Immature natural killer cell (primary cell): Measurements from ENCODE around the gene PAPPA. TPM values are rescaled to one million over a fixed set of nuclear protein-coding genes. Genes with fewer than 3 reads are reported as not detected.

Experiments used
- DNase-seq, 3 donors: peaks; one replicate each; pipeline ENCODE4 v3.0.0; 2022; ENCODE audit warnings: mixed read lengths in 1 of 3
- H3K27ac Mint-ChIP-seq, 6 donors: one replicate each; pipeline ENCODE4 v1.8.0; 2020; ENCODE audit warnings: mixed read lengths in 6 of 6, mild to moderate bottlenecking in 5 of 6, inconsistent platforms in 4 of 6, moderate library complexity in 3 of 6
- H3K27me3 Mint-ChIP-seq, 3 donors: one replicate each; pipeline ENCODE4 v1.8.0; 2020 to 2021; ENCODE audit warnings: low read depth in 3 of 3, mild to moderate bottlenecking in 3 of 3, mixed read lengths in 3 of 3, moderate library complexity in 3 of 3, inconsistent platforms in 1 of 3
- H3K36me3 Mint-ChIP-seq, 3 donors: one replicate each; pipeline ENCODE4 v1.8.0; 2020; ENCODE audit warnings: mixed read lengths in 3 of 3, inconsistent platforms in 2 of 3, mild to moderate bottlenecking in 2 of 3
- H3K4me1 Mint-ChIP-seq, 2 donors: one replicate each; pipeline ENCODE4 v1.8.0; 2020; ENCODE audit warnings: inconsistent platforms in 2 of 2, mild to moderate bottlenecking in 2 of 2, mixed read lengths in 2 of 2, moderate library complexity in 1 of 2
- H3K4me3 Mint-ChIP-seq, 5 donors: one replicate each; pipeline ENCODE4 v1.8.0; 2020; ENCODE audit warnings: mild to moderate bottlenecking in 5 of 5, mixed read lengths in 5 of 5, inconsistent platforms in 3 of 5, moderate library complexity in 3 of 5
- H3K9me3 Mint-ChIP-seq, 6 donors: one replicate each; pipeline ENCODE4 v1.8.0; 2020; ENCODE audit warnings: mild to moderate bottlenecking in 6 of 6, mixed read lengths in 6 of 6, inconsistent platforms in 4 of 6, moderate library complexity in 3 of 6
- polyA plus RNA-seq, 3 donors: library from polyadenylated mRNA; unstranded; fragments of 300-500 nt; fragmentation: Illumina TruSeq; gene quantifications; one replicate each; pipeline ENCODE4 v1.2.3, GENCODE V29; 2021

Gene PAPPA
- polyA plus RNA-seq, 3 donors from 2014 or later = not detected

DNA sequence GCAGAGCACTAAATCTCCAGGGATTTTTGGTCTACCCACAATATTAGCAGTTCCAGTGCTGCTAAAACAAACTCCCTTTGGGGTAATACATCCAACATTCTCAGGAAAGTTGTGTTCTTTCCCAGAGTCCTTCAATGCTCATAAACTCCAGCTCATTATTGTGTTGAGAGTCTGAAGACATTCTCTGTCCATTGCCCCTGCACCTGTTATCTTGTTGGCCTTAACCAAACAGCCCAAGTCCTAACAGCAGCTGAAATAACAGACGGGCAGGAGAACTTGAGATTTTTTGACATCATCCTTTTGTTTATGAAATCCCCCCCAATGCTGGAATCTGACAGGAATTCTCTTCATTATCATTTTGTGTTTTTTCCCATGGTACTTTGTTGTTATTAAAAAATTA, 110.8 kb downstream of the PAPPA start:
- no peak overlapping the region for H3K27ac Mint-ChIP-seq
- peaks cover 0 to 2% (median 1%) of the 10 kb centered on the region in 3 donors for H3K27me3 Mint-ChIP-seq
- DNase-seq = no peak
- H3K4me1 Mint-ChIP-seq = no peaks in the 10 kb centered on the region
- no peaks in the 10 kb centered on the region for H3K36me3 Mint-ChIP-seq
- no peak overlapping the region for H3K4me3 Mint-ChIP-seq
- H3K9me3 Mint-ChIP-seq = peaks cover 0 to 20% (median 0%) of the 10 kb centered on the region in 6 donors

DNA sequence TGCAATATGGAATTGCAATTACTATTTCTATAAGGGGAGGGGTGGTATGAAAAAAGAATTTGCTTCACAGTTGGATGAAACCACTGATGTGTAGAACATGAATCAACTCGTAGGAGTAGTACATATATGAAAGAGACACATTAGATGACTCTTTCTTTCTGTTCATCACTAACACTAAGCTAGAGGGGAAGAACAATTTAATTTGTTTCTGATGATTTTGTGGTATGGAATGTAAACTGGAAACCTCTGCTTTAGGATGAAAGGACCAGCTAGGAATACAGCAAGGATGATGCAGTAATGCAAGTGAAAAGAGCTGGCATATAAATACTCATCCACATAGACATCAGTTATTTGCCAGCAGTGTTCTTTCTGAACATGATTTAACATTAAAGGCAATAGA, 113.4 kb downstream of the PAPPA start:
- Mint-ChIP-seq H3K9me3 (peaks cover 0 to 18% (median 2%) of the 10 kb centered on the region in 6 donors), H3K27me3 (peaks cover 0 to 1% (median 0%) of the 10 kb centered on the region in 3 donors), H3K27ac (no peak overlapping the region), H3K36me3 (no peaks in the 10 kb centered on the region), H3K4me1 (no peaks in the 10 kb centered on the region), H3K4me3 (no peak overlapping the region)
- no peak for DNase-seq

DNA sequence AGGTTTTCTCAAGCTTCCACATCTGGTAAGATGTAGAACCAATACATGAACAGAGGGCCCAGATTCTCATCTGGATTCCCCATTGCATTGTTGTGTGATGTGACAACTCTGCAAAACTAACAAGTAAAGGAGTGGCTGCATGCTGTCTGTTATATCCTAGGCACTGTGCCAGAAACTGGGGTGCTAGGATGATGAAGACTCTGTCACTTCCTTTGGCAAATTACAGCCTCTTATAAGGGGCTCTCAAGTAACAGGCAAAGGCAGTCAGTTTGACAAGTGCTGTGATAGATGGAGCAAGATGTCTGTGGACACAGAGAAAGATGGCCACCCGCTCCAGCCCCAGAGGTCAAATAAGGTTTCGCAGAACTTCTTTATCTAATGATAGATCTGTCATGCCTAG, 115.7 kb downstream of the PAPPA start:
- Mint-ChIP-seq H3K27ac (no peak overlapping the region), H3K4me3 (no peak overlapping the region), H3K27me3 (peaks cover 0 to 2% (median 0%) of the 10 kb centered on the region in 3 donors), H3K36me3 (no peaks in the 10 kb centered on the region), H3K9me3 (peaks cover 0 to 18% (median 2%) of the 10 kb centered on the region in 6 donors), H3K4me1 (no peaks in the 10 kb centered on the region)
- DNase-seq = no peak

DNA sequence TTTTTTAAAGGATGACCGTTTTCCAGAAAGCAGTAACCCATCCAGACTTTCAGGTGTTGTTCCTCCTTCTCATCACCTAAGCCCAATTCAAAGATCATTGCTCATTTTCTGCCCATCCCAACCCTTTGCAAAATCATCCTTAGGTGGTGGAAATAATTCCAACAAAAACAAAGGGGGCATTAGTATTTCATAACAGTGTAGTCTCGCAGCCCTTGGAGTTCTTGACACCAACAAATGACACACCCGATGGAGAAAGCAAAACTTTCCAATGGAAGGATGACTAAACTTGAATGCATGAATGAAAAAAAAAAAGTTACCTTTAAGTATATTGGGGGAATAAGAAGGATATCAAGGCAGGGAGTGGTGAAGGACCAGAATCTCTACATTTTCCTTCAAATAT, 117.0 kb downstream of the PAPPA start:
- Mint-ChIP-seq H3K27ac (no peak overlapping the region), H3K27me3 (peaks cover 0 to 4% (median 2%) of the 10 kb centered on the region in 3 donors), H3K36me3 (no peaks in the 10 kb centered on the region), H3K9me3 (peaks cover 0 to 10% (median 2%) of the 10 kb centered on the region in 6 donors), H3K4me3 (no peak overlapping the region), H3K4me1 (no peaks in the 10 kb centered on the region)
- DNase-seq = no peak

DNA sequence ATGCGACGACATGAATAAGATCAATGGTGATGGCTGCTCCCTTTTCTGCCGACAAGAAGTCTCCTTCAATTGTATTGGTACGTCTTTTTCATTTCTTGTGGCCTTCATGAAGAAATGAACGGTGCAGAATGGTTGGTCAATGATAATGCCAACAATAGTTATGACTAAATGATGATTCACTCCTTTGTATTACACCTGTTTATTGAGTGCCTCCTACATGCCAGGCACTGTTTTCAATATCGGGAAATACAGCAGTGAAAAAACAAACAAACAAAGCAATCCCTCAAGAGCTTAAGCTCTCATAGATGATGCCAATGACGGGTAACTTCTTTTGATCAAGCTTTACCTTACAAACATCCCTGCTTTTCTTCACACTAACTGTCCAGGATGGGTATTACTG, 117.7 kb downstream of the PAPPA start:
- H3K4me3 Mint-ChIP-seq = no peak overlapping the region
- no peak overlapping the region for H3K27ac Mint-ChIP-seq
- peaks cover 0 to 10% (median 2%) of the 10 kb centered on the region in 6 donors for H3K9me3 Mint-ChIP-seq
- H3K36me3 Mint-ChIP-seq = no peaks in the 10 kb centered on the region
- H3K27me3 Mint-ChIP-seq = peaks cover 0 to 4% (median 2%) of the 10 kb centered on the region in 3 donors
- no peak for DNase-seq
- H3K4me1 Mint-ChIP-seq = no peaks in the 10 kb centered on the region

DNA sequence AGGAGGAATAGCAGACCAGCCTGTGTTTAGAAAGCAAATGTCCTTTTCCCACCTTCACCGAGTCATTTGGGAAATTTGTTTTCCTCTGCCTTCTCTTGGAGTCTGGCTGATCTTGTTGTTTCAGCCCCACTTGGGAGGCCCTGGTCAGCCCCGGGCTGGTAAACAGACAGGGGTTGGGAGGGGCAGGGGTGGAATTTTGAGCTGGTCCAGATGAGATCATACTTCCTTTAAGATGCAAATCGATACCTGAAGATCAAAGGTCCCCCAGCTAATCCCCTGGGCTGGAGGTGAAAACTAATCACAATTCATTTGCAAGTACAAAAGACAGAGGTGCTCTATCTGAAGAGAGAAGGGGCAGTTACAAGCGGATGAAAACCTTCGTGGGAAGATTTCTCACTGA, 118.4 kb downstream of the PAPPA start:
- peaks cover 0 to 4% (median 2%) of the 10 kb centered on the region in 3 donors for H3K27me3 Mint-ChIP-seq
- DNase-seq = no peak
- H3K27ac Mint-ChIP-seq = no peak overlapping the region
- no peaks in the 10 kb centered on the region for H3K36me3 Mint-ChIP-seq
- no peaks in the 10 kb centered on the region for H3K4me1 Mint-ChIP-seq
- no peak overlapping the region for H3K4me3 Mint-ChIP-seq
- H3K9me3 Mint-ChIP-seq = peaks cover 0 to 10% (median 2%) of the 10 kb centered on the region in 6 donors

DNA sequence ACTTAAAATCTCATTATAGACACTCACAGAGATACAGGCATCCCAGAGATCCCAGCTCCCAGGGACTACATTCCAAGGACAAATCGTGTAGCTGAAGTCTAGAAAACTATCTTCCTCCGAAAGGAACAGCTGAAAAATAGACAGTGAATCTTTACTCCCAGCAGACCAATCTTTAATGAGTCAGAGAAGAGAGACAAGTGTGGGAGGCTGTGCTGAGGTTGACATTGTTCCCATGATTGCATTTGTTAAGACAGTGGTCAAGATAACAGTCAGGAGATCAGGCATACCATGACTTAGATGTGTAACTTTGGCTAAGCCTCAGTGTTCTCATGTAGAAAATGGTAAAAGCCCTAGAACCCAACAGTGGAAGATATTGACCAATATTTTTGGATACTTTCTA, 120.7 kb downstream of the PAPPA start:
- no peak overlapping the region for H3K27ac Mint-ChIP-seq
- DNase-seq = no peak
- no peaks in the 10 kb centered on the region for H3K36me3 Mint-ChIP-seq
- no peak overlapping the region for H3K4me3 Mint-ChIP-seq
- no peaks in the 10 kb centered on the region for H3K4me1 Mint-ChIP-seq
- peaks cover 0 to 14% (median 2%) of the 10 kb centered on the region in 6 donors for H3K9me3 Mint-ChIP-seq
- peaks cover 0 to 4% (median 2%) of the 10 kb centered on the region in 3 donors for H3K27me3 Mint-ChIP-seq

DNA sequence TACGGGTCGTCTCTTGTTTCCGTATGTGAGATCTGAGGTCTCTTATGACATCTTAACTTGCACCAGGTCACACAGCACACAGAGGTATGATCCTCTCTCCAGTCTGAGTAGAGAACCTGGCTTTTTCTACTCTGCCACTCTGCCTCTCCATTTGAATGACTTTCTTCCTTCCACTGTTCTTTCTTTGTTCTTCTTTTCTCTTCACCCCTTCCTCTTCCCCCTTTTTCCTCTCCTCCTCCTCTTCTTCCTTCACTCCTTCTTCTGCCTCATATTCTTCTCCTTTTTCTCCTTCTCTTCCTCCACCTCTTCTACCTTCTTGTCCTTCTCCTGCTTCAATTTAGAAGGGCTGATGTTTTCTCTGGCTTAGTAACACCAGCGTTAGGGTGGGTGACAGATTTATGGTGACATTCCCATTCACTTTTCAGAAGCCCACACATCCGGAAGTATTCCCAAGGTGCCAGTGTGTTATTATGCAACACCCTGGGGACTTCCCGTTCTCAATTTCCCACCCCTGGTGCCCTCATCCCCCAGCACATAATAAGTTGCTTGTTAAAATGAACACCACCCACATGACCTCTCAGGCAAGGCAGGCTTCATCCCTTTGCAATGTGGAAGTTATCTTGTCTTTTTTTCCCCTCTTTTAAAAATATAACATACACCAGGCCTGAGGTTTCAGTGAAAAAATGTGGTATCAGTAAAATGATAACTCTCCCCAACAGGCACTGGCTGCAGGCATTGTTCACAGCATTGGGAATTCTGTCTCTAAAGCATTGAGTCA, 122.0 kb downstream of the PAPPA start:
- no peaks in the 10 kb centered on the region for H3K36me3 Mint-ChIP-seq
- H3K27me3 Mint-ChIP-seq = peaks cover 0 to 4% (median 2%) of the 10 kb centered on the region in 3 donors
- H3K4me1 Mint-ChIP-seq = no peaks in the 10 kb centered on the region

DNA sequence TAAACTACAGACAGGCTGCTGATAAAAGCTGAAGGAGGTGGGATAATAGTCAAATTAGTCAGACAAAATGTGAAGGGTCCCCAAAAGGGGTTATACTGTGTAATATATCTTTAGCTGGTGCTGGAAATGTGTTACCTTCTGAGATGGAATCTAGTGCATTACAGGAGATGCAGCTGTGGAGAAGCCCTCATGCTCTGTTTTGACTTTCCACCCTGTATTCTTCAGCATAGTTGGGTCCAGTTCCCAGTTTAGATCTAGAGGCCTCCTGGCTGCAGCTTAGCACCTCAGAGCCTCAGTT, 122.6 kb downstream of the PAPPA start:
- peaks cover 0 to 4% (median 2%) of the 10 kb centered on the region in 3 donors for H3K27me3 Mint-ChIP-seq
- no peak overlapping the region for H3K27ac Mint-ChIP-seq
- peaks cover 0 to 14% (median 1%) of the 10 kb centered on the region in 6 donors for H3K9me3 Mint-ChIP-seq
- no peak overlapping the region for H3K4me3 Mint-ChIP-seq
- no peaks in the 10 kb centered on the region for H3K36me3 Mint-ChIP-seq
- DNase-seq = no peak
- no peaks in the 10 kb centered on the region for H3K4me1 Mint-ChIP-seq

More for the DNA sequence above, 122.0 kb downstream of the PAPPA start:
- no peak overlapping the region for H3K4me3 Mint-ChIP-seq
- DNase-seq = no peak
- no peak overlapping the region for H3K27ac Mint-ChIP-seq
- H3K9me3 Mint-ChIP-seq = peaks cover 0 to 14% (median 1%) of the 10 kb centered on the region in 6 donors

DNA sequence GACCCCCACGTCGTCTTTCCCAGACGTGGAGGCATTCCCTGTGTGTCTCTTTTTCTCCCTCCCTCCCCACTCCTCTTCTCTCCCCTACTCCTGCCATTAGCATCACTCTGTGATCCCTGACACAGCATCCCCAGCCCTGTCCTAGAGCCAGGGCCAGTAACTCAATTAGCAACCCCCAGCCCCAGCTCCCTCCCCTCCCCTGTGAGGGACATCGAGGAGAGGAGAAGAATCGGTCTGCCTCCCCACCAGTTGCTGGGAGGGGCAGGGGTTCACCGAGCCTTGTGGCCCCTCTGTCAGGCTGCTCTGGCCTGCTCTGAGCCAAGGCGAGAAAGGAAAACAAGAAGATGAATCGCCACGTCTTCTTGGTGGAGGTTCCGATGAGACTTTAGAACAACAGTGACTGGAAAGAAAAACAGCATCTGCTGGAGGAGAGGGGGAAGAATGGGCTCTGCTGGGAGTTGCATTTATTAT, 123.1 kb downstream of the PAPPA start:
- no peaks in the 10 kb centered on the region for H3K36me3 Mint-ChIP-seq
- no peak overlapping the region for H3K4me3 Mint-ChIP-seq
- DNase-seq = no peak
- peaks cover 0 to 4% (median 2%) of the 10 kb centered on the region in 3 donors for H3K27me3 Mint-ChIP-seq
- no peak overlapping the region for H3K27ac Mint-ChIP-seq
- H3K4me1 Mint-ChIP-seq = no peaks in the 10 kb centered on the region
- peaks cover 0 to 11% (median 1%) of the 10 kb centered on the region in 6 donors for H3K9me3 Mint-ChIP-seq

DNA sequence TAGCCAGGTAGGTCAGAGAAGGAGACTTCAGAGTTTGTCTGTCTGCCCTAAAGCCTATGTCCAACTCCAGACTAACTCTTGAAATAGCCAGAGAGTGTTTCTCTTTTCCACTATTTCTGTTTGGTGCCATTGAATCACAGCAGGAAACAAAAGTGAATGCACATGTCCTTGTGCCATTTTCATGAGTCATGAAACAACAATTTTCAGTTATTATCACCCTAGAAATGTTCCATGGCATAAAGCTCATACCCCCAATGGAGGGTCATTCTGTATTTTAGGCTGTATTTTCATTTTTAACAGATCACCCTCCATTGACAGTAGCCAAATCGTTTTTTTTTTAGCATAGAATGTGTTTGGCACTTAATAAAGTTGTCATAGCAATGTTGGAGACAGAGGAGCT, 124.7 kb downstream of the PAPPA start:
- no peak overlapping the region for H3K27ac Mint-ChIP-seq
- no peaks in the 10 kb centered on the region for H3K36me3 Mint-ChIP-seq
- H3K4me3 Mint-ChIP-seq = no peak overlapping the region
- H3K27me3 Mint-ChIP-seq = peaks cover 0 to 4% (median 0%) of the 10 kb centered on the region in 3 donors
- no peaks in the 10 kb centered on the region for H3K4me1 Mint-ChIP-seq
- no peak for DNase-seq
- peaks cover 0 to 7% (median under 1%) of the 10 kb centered on the region in 6 donors for H3K9me3 Mint-ChIP-seq

DNA sequence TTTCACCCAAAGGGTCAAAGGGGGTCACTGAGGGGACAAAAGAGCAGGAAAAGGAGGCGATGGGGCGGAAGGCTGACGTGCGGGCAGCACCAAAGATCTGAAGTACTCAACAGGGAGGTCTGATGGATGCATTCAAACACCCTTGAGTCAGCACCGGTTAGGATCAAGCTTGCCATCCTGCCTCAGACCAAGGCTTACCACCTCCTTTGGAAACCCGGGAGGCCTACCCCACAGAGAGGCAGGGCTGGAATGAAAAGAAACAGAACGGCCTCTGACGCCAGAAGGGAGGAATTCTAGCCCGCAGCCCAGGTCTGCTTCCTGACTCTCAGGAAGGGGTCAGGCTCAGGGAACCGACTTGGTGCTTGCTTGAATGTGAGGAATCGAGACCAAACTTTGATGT, 125.6 kb downstream of the PAPPA start:
- Mint-ChIP-seq H3K36me3 (no peaks in the 10 kb centered on the region), H3K27me3 (peaks cover 0 to 4% (median 0%) of the 10 kb centered on the region in 3 donors), H3K27ac (no peak overlapping the region), H3K4me3 (no peak overlapping the region), H3K9me3 (peaks cover 0 to 4% (median under 1%) of the 10 kb centered on the region in 6 donors), H3K4me1 (no peaks in the 10 kb centered on the region)
- no peak for DNase-seq

DNA sequence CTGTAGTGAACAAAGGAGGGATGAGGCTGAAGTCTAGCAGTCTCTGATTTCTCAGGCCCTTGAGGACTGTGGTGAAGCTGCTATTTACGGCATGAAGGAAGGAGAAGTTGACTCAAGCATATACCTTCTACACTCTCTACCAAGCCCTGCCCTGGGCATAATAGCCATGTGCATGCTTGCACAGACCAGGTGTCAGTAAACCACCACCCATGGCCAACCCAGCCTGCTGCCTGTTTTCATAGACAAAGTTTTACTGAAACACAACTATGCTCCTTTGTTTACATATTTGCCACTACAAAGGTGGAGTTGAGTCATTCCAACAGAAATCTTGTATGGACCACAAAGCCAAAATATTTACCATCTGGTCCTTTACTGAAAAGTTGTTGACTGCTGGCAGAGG, 126.9 kb downstream of the PAPPA start:
- H3K36me3 Mint-ChIP-seq = no peaks in the 10 kb centered on the region
- H3K9me3 Mint-ChIP-seq = peaks cover 0 to 7% (median 3%) of the 10 kb centered on the region in 6 donors
- no peak overlapping the region for H3K4me3 Mint-ChIP-seq
- H3K4me1 Mint-ChIP-seq = no peaks in the 10 kb centered on the region
- no peak for DNase-seq
- no peak overlapping the region for H3K27ac Mint-ChIP-seq
- peaks cover 0 to 1% (median 0%) of the 10 kb centered on the region in 3 donors for H3K27me3 Mint-ChIP-seq

DNA sequence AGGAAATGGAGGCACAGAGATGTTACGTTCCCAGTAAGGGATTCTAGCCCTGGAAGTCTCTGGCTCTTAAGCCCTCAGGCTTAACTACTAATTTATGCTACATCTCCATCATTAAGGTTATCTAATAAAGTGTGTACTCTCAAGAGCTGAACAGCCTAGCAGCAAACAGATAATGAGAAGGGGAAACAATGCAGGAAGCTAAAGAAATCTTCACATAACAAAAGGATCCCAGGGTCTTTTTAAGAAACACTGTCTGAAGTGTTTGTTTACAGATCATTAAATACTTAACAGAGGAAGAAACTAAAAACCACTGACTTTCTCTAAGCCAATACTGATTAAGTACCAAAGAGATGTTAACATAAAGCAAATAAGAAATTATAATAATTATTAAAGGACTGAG, 129.0 kb downstream of the PAPPA start:
- DNase-seq = no peak
- Mint-ChIP-seq H3K4me3 (no peak overlapping the region), H3K27me3 (peaks cover 0 to 1% (median 1%) of the 10 kb centered on the region in 3 donors), H3K27ac (no peak overlapping the region), H3K36me3 (no peaks in the 10 kb centered on the region), H3K9me3 (peaks cover 0 to 11% (median 3%) of the 10 kb centered on the region in 6 donors), H3K4me1 (no peaks in the 10 kb centered on the region)
